MCF 10A (cell line): ENCODE measurements around the gene CCL22. TPM values are rescaled to one million over a fixed set of nuclear protein-coding genes. Genes with fewer than 3 reads are reported as not detected.

Source experiments
- BruUV-seq: library from RNA; stranded (reverse); fragments of 400-500 nt; replicated peaks from 2 replicates; lab custom pipeline; 2021; lab: Mats Ljungman, UMichigan
- CTCF ChIA-PET: fragments of 300-600 bp; sonication (Branson Sonifier 250); formaldehyde crosslinking; extraction: SDS; loops from one replicate; lab custom pipeline; 2021; ENCODE audit warnings: antibody characterized with exemption, inconsistent platforms; lab: Yijun Ruan, JAX
- POLR2A ChIA-PET: fragments of 300-600, 350-650 bp; sonication (Branson Sonifier 250); formaldehyde crosslinking; extraction: SDS; loops from one replicate; lab custom pipeline; 2020; ENCODE audit warnings: antibody characterized with exemption, inconsistent platforms; lab: Yijun Ruan, JAX
- DNase-seq: peaks from one replicate; pipeline ENCODE4 v3.0.0-alpha.2; 2018; ENCODE audit not compliant: unreplicated experiment
- H3K27ac Mint-ChIP-seq: one replicate; pipeline ENCODE4 v1.8.0; 2022; ENCODE audit warnings: mild to moderate bottlenecking, low read depth, mixed read lengths; ENCODE audit not compliant: unreplicated experiment
- H3K27me3 Mint-ChIP-seq: one replicate; pipeline ENCODE4 v1.8.0; 2022; ENCODE audit warnings: mixed read lengths; ENCODE audit not compliant: insufficient read depth, unreplicated experiment
- H3K36me3 Mint-ChIP-seq: one replicate; pipeline ENCODE4 v1.8.0; 2022; ENCODE audit warnings: mild to moderate bottlenecking, moderate library complexity, mixed read lengths; ENCODE audit not compliant: insufficient read depth, unreplicated experiment
- H3K4me1 Mint-ChIP-seq: one replicate; pipeline ENCODE4 v1.8.0; 2022; ENCODE audit warnings: mixed read lengths; ENCODE audit not compliant: insufficient read depth, unreplicated experiment
- H3K4me3 Mint-ChIP-seq: one replicate; pipeline ENCODE4 v1.8.0; 2022; ENCODE audit warnings: mild to moderate bottlenecking, moderate library complexity, mixed read lengths; ENCODE audit not compliant: unreplicated experiment
- H3K9me3 Mint-ChIP-seq: one replicate; pipeline ENCODE4 v1.8.0; 2022; ENCODE audit warnings: mixed read lengths; ENCODE audit not compliant: unreplicated experiment
- intact Hi-C: fragments of 100-400 bp; cut with micrococcal nuclease; formaldehyde crosslinking; loops from 2 replicates; pipeline ENCODE4 v1.14.1; 2022
- total RNA-seq: library from RNA; stranded (reverse); gene quantifications from 2 replicates; pipeline ENCODE4 v1.2.3, GENCODE V29; 2022
- TF ChIP-seq, protein P1 (sequence below): fragments of 200-600 bp; IDR thresholded peaks from one replicate; pipeline ENCODE4 v1.8.0; 2022; ENCODE audit warnings: antibody characterized with exemption, mild to moderate bottlenecking; ENCODE audit not compliant: unreplicated experiment

CCL22 gene
- total RNA-seq, 1 experiment from 2014 or later: not detected

DNA sequence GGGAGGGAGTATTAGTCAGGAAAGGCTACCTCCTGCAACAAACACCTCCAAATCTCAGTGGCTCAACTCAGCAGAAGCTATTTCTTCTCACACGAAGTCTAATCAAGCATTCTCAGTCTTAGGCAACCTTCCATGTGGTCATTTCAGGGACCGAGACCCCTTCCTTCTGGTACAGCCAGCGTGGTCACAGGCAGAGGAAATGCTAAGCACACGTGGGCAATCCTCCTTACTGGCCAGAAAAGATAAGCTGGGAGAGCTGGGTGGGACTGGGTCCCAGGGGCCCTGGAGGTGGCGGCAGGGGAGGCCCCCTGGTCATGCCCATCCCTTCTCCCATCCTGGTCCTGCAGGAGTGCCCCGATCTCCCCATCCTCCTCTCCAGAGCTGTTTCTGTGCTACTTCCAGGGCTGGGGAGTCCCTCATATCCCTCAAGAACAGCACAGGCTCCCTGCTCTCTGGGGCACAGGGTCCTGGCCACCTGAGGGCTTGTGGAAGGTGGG lies 8.0 kb downstream of the CCL22 start:
- Mint-ChIP-seq H3K36me3 (no peaks in the 10 kb centered on the region), H3K9me3 (no peaks in the 10 kb centered on the region), H3K4me1 (peaks cover 5% of the 10 kb centered on the region), H3K27ac (no peak overlapping the region), H3K27me3 (peaks cover 12% of the 10 kb centered on the region), H3K4me3 (no peak overlapping the region)
- ChIA-PET POLR2A (interaction anchor here (1.4 kb wide), 1 partner anchor 11 kb away, joined by 4 read pairs; no protein-coding TSS in a partner anchor), CTCF (interaction anchor here (1.1 kb wide), 1 partner anchor 51 kb away, joined by 3 read pairs; no protein-coding TSS in a partner anchor)
- TF ChIP-seq, protein P1, sequence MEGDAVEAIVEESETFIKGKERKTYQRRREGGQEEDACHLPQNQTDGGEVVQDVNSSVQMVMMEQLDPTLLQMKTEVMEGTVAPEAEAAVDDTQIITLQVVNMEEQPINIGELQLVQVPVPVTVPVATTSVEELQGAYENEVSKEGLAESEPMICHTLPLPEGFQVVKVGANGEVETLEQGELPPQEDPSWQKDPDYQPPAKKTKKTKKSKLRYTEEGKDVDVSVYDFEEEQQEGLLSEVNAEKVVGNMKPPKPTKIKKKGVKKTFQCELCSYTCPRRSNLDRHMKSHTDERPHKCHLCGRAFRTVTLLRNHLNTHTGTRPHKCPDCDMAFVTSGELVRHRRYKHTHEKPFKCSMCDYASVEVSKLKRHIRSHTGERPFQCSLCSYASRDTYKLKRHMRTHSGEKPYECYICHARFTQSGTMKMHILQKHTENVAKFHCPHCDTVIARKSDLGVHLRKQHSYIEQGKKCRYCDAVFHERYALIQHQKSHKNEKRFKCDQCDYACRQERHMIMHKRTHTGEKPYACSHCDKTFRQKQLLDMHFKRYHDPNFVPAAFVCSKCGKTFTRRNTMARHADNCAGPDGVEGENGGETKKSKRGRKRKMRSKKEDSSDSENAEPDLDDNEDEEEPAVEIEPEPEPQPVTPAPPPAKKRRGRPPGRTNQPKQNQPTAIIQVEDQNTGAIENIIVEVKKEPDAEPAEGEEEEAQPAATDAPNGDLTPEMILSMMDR: no peak
- no peak for DNase-seq
- BruUV-seq: no TSS peak
- intact Hi-C loops: no loop called here

DNA sequence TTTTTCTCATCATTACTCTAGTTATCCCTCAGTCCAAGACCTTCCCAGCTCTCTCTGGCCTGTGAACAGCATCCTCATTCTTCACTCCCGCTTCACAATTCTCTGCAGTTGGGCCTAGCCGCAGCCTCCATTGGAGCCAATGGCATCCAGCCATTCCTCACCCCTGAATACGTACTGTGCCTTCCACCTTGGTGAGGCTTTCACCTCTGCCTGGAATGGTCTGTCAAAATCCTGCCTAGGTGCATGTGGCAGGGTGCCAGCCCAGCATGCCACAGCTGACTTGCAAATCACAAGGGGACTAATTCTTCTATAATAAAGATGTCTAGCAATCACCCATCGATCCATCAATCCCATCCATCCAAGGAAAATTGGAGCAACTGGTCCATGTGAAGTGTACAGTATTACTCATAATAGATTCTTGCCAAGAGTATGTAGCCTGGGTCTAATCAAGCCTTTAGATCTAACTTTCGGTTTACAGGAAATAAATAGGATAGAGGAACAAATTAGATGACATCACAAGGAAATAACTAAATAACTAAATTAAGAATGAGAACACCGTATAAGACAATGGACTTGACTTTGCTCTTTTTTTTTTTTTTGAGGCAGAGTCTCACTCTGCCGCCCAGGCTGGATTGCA lies 8.7 kb downstream of the CCL22 start:
- BruUV-seq: no TSS peak
- Mint-ChIP-seq H3K27ac (no peak overlapping the region), H3K27me3 (peaks cover 12% of the 10 kb centered on the region), H3K9me3 (no peaks in the 10 kb centered on the region), H3K4me3 (no peak overlapping the region), H3K36me3 (no peaks in the 10 kb centered on the region), H3K4me1 (peaks cover 5% of the 10 kb centered on the region)
- DNase-seq: no peak
- intact Hi-C loops: no loop called here
- POLR2A ChIA-PET: interaction anchor here (1.4 kb wide), 1 partner anchor 10 kb away, joined by 4 read pairs; no protein-coding TSS in a partner anchor
- TF ChIP-seq, protein P1: no peak
- CTCF ChIA-PET: interaction anchor here (1.1 kb wide), 1 partner anchor 50 kb away, joined by 3 read pairs; no protein-coding TSS in a partner anchor

DNA sequence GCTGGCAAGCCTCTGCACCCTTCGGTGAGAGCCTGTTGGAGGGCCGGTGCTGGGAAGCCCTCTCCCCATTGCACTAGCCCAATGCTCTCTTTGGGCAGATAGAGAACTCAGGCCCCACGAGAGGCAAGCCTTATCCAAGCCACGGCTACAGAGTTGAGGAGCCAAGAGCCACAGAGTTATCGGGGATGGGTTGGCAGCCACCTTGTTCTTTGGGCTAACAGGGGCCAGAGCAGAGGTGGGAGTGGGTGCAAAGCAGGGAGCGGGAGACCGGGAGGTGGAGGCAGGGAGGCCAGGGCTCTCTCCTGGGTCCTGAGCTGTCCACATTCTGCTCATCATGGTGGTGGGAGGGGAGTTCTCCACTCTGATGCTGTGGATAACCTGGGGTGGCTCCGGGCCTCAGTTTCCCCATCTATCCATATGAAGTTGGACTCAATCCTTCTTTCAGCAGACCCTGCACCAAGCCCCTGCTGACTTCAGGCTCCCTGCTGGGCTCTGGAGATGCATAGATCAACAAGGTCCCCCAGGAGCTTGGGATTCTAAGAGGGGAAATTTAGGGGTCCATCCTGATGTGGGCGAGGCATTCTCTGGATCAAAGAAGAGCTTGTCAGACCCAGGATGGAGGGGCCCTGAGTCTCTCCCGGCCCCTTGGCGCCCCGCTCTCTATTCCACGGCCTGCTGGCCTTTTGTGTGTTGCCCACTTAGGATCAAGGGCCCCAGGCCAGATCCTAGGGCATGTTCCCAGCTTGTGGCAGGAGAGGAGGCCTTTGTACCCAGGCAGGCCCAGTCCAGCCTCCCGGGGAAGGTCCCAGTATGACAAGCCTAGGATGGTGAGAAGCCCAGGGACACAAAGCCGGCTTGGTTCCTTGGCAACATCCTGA lies 13.2 kb downstream of the CCL22 start:
- Mint-ChIP-seq H3K4me3 (no peak overlapping the region), H3K9me3 (no peaks in the 10 kb centered on the region), H3K27me3 (peaks cover 12% of the 10 kb centered on the region), H3K27ac (no peak overlapping the region), H3K4me1 (peaks cover 5% of the 10 kb centered on the region), H3K36me3 (no peaks in the 10 kb centered on the region)
- POLR2A ChIA-PET: no interaction called here
- intact Hi-C loops: no loop called here
- no TSS peak for BruUV-seq
- CTCF ChIA-PET: no interaction called here
- TF ChIP-seq, protein P1: no peak
- no peak for DNase-seq
